Effector CD4-positive, alpha-beta T cell (primary cell): ENCODE results near the gene SSR2.

Source experiments
- DNase-seq: peaks from one replicate; pipeline ENCODE4 v3.0.0-alpha.2; 2020
- total RNA-seq: gene quantifications from one replicate; lab custom pipeline; 2026; lab: John Stamatoyannopoulos, UW

SSR2 gene
- 116 reads per million, percentile 85 among the genes with 10 or more reads in this experiment for total RNA-seq

GRCh38 chr1:156020293-156021092 is at the start of gene SSR2:
Gene SSR2, minus strand, starts transcription at chr1:156020951. Its CDS starts 784 bp downstream, at chr1:156020167.
- peak; percentile 80 for DNase-seq

GRCh38 chr1:156070548-156070947 is 49.8 kb upstream of the SSR2 start:
- DNase-seq, result no peak

DNA sequence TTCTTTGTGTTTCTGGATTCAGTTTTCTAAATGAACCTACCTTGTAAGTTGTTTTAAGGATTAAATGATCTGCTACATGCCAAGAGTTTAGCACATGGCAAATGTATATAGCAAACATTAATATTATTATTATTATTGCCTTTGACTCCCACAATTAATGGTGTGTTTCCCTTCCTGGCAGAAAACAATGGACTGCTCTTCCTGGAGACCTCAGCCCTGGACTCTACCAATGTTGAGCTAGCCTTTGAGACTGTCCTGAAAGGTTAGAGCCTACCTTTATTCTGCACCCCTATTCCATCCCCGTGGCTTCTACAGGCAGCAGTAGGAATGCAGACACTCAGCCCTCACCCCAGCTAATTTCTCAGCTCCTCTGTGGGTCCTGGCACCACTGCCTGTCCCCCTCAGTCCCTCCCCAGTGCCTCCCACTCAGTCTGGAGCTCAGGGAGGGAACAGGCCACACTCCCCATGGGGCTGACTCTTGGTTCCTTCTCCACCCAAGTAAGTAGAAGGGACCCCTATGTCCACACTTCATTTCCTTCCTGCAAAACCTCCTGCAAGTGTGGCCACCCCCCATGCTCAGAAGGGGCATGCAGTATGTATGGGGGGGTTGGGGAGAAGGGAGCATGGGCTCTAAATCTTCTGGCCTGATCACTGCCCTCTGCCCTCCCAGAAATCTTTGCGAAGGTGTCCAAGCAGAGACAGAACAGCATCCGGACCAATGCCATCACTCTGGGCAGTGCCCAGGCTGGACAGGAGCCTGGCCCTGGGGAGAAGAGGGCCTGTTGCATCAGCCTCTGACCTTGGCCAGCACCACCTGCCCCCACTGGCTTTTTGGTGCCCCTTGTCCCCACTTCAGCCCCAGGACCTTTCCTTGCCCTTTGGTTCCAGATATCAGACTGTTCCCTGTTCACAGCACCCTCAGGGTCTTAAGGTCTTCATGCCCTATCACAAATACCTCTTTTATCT is 49.0 kb upstream of the SSR2 start:
- no peak for DNase-seq

- no peak for DNase-seq
Observed at GRCh38 chr1:156067262-156067661, 46.5 kb upstream of the SSR2 start.

GRCh38 chr1:156065871-156066270 is 45.1 kb upstream of the SSR2 start:
- no peak for DNase-seq

DNA sequence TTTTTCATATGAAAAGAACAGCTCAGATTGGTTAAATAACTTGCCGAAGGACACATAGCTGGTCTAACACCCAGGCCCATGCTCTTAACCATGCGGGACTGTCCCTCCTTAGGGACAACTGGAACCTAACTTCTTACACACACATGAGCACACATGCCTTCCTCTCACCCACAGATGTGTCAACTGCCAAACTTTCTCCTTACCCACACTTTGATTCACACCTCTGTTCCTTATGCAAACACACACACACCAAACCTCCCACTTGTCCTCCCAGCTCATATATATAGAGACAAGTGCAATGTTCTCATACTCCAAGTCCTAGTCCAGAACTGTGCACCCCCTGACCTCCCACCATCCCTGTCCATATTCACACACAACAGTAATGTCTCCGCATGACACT is 44.5 kb upstream of the SSR2 start:
- no peak for DNase-seq

DNA sequence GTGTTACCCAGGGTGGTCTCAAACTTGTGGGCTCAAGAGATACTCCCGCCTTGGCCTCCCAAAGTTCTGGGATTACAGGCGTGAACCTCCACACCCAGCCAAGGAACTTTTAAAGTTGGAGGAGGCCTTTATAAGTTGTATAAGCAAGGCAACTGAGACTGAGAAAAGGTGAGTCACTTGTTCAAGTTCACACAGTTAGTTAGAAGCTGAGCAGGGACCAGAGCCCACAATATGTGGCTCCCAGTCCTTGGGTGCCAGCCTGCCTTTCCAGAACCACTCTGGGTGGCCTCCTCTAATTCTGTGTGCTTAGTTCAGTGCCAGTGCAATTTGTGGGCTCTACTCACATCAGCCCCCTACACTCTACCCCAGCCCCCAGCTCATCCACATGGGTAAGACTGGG is 43.9 kb upstream of the SSR2 start:
- no peak for DNase-seq

DNA sequence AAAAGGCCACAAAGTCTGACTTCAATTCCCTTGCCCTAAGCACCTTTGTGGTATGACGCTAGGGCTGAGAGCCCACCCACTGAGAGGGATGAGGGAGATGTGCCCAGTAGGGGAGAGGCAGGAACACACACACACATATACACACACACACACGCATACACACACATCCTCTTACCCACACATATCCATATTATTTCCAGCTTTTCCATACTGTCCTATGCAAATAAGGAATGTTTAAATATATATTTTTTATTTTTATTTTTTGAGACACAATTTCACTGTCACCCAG is 43.2 kb upstream of the SSR2 start:
- DNase-seq, result no peak

DNA sequence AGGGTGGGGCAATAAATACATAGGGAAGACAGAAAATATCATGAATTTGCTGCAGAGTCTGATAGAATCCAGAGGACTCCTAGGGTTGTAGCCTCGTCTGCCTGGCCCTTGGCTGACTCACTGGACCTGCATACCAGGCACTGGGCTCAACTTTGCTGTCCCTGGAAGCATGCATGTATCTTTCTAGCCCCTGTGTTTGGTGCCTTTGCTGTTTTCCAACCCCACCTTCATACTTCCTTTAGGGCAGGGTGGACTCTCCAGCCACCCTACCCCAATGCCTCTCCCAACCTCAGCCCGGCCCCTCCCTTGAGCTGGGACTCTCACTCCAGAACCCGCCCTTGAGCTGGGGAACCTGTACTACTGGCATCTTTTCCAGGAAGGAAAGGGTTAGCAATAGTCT is 41.4 kb upstream of the SSR2 start:
- DNase-seq, result no peak

DNA sequence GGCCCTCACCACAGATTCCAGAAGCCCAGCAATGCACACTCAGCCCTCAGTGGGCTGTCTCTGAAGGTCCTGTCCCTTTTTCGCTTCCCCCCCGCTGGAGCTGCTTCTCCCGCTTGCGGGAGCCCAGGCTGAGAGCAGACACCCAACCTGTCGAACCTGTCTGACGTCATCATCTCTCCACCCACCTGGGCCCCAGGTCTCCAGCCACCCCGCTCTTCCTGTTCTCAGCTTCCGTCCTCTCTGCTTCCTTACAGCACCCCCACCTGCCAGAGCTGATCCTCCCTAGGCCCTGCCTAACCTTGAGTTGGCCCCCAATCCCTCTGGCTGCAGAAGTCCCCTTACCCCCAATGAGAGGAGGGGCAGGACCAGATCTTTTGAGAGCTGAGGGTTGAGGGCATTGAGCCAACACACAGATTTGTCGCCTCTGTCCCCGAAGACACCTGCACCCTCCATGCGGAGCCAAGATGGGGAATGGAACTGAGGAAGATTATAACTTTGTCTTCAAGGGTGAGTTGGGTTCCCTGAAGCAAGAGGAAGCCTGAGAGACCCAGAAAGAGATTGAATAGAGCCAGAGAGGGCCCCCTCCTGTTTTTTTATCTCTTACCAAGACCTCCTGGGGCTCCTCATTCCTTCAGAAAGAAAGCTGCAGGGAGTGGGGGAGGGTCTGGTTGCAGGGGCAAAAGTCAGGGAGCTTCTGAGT is 40.3 kb upstream of the SSR2 start, which contains the start of gene RAB25:
TSS of gene RAB25 (plus strand) at position 224 of the 700 bp plus-strand sequence. CDS start at position 465, 241 bp downstream.
- DNase-seq, result no peak

- DNase-seq, result no peak
Observed at GRCh38 chr1:156056326-156056849, 35.6 kb upstream of the SSR2 start.

GRCh38 chr1:156055281-156056048 is 34.7 kb upstream of the SSR2 start:
- DNase-seq, result no peak

- peak; percentile 95 for DNase-seq
Observed at GRCh38 chr1:156054500-156055280, 33.9 kb upstream of the SSR2 start, which contains the start of gene LAMTOR2. Gene LAMTOR2, plus strand, starts transcription at chr1:156054782. Its CDS starts 108 bp downstream, at chr1:156054890.

- peak; percentile 76 for DNase-seq
Observed at GRCh38 chr1:156053768-156054499, 33.2 kb upstream of the SSR2 start, which contains the start of gene UBQLN4. Gene UBQLN4, minus strand, starts transcription at chr1:156053798. Its CDS starts 97 bp downstream, at chr1:156053701.

DNA sequence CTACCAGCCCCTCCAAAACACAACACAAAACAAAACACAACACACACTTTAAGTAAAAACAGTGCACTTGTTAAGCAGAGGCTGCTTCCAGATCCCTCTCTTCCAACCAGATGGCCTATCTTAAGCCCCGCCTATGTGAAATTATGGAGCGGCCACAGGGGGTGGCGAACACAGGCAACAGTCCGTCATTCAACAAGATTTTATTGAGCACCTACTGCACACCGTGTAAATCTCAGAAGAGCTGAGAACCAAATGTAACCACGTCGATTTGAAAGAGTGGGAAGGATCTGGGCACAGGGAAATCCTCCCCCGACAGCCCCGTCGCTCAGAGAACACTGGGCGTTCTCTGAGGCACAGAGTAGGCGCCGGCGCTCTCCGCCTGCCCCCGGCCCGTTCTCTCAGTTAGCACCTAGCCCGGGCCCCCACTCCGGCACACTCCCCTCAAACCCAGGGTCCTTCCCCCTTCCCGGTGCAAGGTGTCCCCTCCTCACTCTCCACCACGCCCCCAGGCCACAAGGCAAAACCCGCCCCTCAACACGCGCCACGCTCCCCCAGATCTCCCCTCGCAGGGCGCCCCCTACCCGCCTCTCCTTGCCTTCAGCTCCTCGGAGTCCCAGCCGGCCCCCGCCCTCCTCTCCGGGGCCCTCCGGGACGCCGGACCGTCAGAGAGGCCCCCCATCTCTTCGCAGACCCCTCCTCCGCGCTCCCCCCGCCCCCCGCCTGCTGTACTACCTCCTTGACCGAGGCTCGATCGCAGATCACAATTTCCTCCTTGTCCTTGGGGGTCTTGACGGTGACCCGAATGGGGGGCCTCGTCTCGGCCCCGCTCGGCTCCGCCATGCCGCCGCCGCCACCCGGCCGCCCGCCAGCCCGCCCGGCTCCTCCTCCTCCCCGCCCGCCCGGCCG is 32.4 kb upstream of the SSR2 start:
- peak; percentile 61 for DNase-seq

- no peak for DNase-seq
Observed at GRCh38 chr1:156051011-156051725, 30.4 kb upstream of the SSR2 start.

DNA sequence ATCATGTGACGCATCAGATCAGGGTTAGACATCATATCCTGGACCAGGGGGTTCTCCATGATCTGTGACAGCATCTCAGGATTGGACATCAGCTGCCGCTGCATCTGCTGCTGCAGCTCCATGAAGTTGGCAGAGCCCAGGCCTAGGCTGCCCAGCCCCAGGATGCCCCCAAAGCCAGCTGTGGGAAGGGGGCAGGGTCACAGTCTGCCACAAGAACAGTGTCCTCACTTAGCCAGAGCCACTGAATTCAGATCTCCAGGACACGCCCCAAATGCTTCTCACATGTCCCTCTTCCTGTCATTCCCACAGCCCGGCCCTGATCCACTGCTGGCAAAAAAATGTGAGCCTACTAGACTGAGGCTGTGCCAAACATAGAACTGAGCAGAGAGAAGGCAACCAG is 29.6 kb upstream of the SSR2 start:
- DNase-seq, result no peak

DNA sequence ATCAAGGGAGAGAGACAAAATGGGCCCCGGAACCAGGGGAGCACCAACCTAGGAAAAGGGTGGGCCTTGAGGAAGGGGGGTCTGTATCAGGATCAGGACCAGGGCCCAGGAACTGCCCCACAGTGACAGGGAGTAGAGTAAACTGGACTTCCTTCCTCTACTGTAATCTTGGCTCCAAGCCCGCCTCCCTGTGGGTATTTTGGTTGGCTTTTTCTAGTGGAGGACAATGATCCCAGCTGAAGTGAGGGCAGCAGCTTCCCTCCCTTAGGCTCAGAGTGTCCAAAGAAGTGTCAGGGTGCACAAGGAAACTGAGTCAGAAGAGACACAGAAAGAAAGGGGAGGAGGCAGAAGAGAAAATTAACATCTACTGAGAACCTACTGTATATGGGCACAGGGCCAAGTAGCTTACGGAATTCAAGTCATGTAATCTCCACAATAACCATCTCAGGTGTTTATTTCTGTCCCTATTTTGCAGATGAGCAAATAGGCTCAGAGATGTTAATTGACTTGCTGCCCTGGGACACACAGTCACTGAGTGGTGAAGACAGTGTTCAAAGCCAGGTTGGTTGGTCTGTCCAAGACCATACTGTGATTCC is 28.0 kb upstream of the SSR2 start:
- no peak for DNase-seq
